ENCODE data around the gene AGT.
"Not testable (repeated sequence)": the region's sequence is repeated elsewhere in the genome, so short reads cannot be mapped to it uniquely, and the experiment has no call there.

Gene AGT

GRCh38 chr1:230706887-230707731 lies 6.8 kb downstream of the AGT start:
- DNase-seq = no peak

GRCh38 chr1:230706020-230706699 lies 7.8 kb downstream of the AGT start:
- DNase-seq = no peak

DNA sequence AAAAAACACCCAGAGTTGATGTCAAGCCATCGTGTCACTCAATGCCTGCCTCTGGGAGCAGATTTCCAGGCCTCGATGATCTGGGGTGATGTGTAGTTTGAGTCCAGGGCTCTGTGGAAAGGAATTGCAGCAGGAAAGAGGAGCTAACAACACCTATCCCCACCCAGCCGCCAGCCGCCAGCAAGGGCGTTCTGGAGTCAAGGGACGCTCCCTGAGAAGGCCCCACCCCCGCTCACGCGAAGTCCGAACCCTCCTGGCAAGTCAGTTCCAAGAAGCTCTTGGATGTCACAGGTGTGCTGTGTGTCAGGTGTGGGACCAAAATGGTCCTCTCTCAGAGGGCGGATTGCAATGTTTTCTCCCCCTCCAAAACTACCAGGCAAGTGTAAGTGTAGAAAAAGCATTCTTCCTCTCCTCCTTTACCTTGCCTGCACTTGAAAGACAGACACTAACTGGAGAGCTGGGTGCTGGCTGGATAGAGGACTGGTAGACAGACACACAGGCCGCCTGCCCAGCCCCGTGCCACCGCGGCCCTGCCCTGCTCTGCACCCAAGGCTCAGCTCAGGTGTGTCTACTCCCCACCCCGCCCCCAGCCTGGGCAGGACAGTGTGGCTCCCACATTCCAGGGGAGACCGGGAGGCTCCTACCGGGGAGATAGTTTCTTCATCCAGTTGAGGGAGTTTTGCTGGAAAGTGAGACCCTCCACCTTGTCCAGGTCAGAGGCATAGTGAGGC lies 8.5 kb downstream of the AGT start:
- DNase-seq = no peak

DNA sequence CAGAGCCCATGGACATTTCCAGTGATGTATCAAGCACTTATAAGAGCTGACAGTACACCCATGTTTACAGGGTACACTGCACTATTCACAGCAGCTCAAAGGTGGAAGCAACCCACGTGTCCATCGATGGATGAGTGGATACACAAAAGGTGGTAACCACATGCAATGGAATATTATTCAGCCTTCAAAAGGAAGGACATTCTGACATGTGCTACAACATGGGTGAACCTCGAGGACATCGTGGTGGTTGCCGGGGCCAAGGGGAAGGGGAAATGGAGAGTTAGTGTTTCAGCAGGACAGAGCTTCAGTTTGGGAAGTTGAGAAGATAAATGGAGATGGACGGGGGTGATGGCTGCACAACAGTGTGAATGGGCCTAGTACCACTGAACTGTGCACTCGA lies 9.1 kb downstream of the AGT start:
- DNase-seq = no peak

DNA sequence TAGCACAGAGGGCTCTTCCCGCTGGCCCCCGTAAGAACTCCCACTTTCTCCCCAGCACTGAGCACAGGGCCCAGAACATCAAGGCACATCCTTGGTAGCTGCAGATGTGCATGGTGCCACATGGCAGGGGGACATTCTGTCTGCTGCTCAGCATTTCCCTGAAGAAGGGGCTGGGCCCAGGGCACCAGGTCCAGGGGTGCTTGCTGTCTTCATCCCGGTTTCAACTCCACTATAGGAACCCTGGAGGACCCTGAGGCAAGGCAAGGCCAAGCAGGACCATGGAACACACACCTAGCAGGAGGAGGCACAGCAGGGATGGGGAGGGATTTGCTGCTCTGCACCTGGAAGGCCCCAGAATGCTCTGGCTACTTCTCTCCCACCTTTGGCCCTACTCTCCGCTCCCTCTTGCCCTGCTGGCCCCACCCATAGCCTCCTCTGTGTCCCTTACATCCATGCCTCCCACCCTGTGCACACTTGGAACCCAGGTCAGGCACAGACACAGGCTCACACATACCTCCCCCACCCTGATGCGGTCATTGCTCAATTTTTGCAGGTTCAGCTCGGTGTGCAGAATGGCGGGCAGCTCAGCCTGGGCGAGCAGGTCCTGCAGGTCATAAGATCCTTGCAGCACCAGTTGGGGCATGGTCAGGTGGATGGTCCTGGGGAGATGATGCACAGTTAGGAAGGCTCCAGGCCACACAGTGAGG lies 10.1 kb downstream of the AGT start:
- DNase-seq = no peak

DNA sequence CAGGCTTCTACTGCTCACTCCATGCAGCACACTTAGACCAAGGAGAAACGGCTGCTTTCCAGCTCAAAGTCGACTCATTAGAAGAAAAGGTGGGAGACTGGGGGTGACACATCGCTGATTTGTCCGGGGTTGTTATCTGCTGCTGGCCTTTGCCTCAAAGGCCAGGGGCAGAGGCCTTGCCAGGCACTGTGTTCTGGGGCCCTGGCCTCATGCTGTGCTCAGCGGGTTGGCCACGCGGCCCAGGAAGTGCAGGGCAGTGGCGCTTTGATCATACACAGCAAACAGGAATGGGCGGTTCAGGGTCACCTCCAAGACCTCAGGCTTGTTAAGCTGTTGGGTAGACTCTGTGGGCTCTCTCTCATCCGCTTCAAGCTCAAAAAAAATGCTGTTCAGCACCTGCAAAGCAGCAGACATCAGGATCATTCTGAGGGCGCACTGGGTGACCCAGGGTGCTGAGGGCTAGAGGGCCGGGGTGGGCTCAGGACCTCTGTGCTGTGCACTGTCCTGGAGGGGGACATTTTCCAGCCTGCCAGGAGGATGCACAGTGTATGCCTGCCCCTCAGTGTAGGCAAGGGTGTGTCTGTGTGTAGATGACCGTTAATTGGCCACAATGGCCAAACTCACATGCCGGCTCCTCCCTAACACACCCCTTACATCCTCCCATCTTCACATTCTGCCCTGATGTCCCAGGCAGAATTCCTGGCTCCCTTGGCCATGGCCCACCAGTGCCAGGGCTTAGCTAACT lies 10.8 kb downstream of the AGT start:
- DNase-seq = no peak

GRCh38 chr1:230701895-230702768 lies 11.8 kb downstream of the AGT start:
- no peak for DNase-seq

- no peak for DNase-seq
Measured at GRCh38 chr1:230701434-230701833, 12.5 kb downstream of the AGT start.

GRCh38 chr1:230700132-230700531 lies 13.8 kb downstream of the AGT start:
- no peak for DNase-seq

DNA sequence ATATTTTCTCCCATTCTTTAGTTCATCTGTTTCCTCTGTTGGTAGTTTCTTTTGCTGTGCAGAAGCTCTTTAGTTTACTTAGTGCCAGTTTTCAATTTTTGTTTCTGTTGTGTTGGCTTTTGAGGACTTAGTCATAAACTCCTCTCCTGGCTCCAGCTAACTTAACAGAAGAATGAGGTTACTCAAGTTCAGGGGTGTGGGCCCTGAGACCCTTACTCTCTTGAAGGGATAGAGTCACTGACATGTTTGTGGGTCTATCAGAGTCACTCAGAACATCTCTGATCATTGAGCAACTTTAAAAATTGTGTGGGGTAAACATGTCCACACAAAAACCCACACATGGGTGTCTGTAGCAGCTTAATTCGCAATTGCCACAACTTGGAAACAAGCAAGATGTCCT lies 14.2 kb downstream of the AGT start:
- no peak for DNase-seq

GRCh38 chr1:230698964-230699363 lies 15.0 kb downstream of the AGT start:
- DNase-seq = not testable (repeated sequence)

DNA sequence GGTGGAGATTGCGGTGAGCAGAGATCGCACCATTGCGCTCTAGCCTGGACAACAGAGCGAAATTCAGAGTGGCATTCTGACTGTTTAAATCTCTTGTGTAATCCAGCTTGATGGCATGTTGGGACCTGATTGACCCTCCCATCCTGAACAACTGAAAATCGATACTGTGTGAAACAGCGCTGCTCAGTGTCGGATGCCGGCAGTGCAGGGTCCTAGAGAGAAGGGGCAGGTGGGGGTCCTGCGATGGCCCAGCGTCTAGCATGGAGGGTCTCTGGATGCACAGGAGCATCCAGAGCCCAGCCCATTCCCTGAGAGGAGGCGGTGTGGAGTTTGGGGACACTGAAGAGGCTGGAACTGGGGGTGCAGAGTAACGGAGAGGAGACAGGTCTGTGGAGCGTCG lies 15.8 kb downstream of the AGT start:
- DNase-seq = no peak

GRCh38 chr1:230696722-230697437 lies 17.0 kb downstream of the AGT start:
- peak; percentile 69 for DNase-seq

DNA sequence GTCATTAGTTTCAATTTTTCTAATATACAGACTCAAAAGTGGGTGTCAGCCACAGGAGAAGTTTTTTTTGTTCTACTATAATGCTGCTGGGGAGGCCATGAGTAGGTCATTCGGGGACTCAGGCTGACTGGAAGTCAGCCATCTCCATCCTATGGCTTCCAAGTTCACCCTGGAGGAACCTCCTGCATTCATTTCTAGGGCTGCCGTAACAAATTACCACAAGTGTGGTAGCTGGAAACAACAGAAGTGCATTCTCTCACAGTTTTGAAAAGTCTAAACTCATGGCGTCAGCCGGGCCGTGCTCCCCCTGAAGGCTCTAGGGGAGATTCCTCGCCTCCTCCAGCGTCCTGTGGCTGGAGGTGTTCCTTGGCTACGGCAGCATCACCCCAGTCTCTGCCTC lies 17.7 kb downstream of the AGT start:
- DNase-seq = no peak

DNA sequence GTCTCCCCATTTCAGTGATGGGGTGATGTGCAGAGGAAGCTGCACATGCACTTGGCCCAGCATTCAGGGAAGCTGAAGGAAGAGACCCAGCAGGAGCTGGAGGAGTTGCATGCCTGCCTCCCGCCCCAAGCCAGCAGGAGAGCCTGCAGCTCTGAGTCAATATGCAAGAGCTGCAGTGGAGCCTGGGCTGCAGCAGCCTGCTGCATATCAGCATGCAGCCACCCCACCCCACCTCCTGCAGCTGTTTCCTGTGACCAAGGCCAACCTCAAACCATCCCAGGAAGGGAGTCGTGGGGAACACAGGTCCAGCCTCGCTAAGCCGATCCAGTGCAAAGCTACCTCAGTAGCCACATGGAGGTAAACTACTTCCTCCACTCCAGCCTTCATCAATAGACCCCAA lies 18.9 kb downstream of the AGT start:
- no peak for DNase-seq

- DNase-seq = no peak
Measured at GRCh38 chr1:230694464-230694863, 19.5 kb downstream of the AGT start.

- DNase-seq = no peak
Measured at GRCh38 chr1:230693777-230694176, 20.1 kb downstream of the AGT start.

GRCh38 chr1:230693221-230693620 lies 20.7 kb downstream of the AGT start:
- no peak for DNase-seq

- DNase-seq = no peak
Measured at GRCh38 chr1:230691615-230692014, 22.3 kb downstream of the AGT start.

GRCh38 chr1:230690101-230690500 lies 23.8 kb downstream of the AGT start:
- DNase-seq = peak; percentile 29

DNA sequence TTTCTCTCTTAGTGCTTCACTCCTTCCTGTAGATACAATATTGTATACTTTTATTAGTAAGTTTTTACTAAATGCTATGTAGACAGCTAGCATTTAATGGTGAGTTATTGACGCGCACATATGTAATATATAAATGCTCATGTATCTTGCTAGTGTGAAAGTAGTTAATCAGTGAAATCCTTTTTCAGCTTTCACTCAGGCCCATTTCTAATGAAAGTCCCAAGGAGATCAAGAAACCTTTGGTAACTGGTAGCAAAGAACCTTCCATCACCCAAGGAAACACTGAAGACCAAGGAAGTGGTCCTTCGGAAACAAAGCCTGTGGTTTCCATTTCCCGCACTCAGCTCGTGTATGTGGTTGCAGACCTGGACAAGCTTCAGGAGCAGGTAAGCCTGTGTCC lies 27.2 kb downstream of the AGT start:
- DNase-seq = no peak

Measured in fibroblast of skin of right quadriceps (primary cell).